ENCODE data around the gene TCEAL7. TPM values are rescaled to one million over a fixed set of nuclear protein-coding genes. Genes with fewer than 3 reads are reported as not detected.

The TCEAL7 gene
- total and polyA plus RNA-seq, 2 of the 13 experiments (the other 11 are each of a cell fraction or from before 2014, with no cell fraction given) = not detected

DNA sequence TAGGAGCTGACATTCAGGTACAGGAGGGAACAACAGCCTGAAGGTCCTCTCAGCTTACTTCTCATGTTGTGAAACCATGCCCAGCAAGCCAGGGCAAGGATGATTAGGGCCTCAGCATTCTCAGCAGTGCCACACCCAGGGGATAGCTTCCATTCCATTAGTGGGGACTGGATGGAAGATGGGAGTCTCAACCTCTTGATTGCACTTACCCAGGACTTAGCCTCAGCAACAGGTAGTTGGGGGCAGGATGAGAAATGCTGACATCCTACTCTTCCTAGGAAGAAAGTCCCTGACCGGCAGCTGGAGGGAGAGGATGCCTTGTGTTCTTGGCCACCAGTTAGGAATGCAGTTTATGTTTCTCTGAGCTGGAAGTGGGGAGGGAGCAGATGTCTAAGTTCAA, 37.5 kb downstream of the TCEAL7 start:
- ATAC-seq (no peak), FAIRE-seq (no peak), DNase-seq (ENCODE audit: low spot score) (no peak)
- H3K36me3 ChIP-seq (replicated peaks in 1 of 2; ENCODE audit: control insufficient read depth in 1 of 2, insufficient read depth in 2 of 2, low read length in 2 of 2) = no peaks in the 10 kb centered on the region
- peaks cover 6% of the 10 kb centered on the region for H3K4me1 ChIP-seq (ENCODE audit: insufficient read depth, low read length)
- no TSS peak for BruUV-seq (replicated peaks)
- in situ Hi-C loops (cut with HindIII; ENCODE audit: extremely low pct_ligation_motif_present, low pct_unique_long_range_greater_than_20kb) (no loop called here), intact Hi-C loops (cut with micrococcal nuclease; ENCODE audit: unreplicated experiment) (no loop called here)
- H2AFZ ChIP-seq (ENCODE audit: low read length) = no peak overlapping the region
- no peaks in the 10 kb centered on the region for H3K9me3 ChIP-seq (ENCODE audit: low read length)
- H3K9ac ChIP-seq (ENCODE audit: insufficient read depth, low read depth, low read length) = no peak overlapping the region
- no peaks in the 10 kb centered on the region for H3K27me3 ChIP-seq (ENCODE audit: control insufficient read depth in 1 of 2, insufficient read depth in 2 of 2, low read length in 2 of 2)
- WGBS (ENCODE audit: low lambda C conversion rate) = no CpG with 5 or more reads among the region's 1 CpG
- H3K4me2 ChIP-seq (ENCODE audit: low read depth, low read length) = no peak overlapping the region
- no peaks in the 10 kb centered on the region for H3K79me2 ChIP-seq (ENCODE audit: insufficient read depth, low read length)
- ChIA-PET POLR2A (interaction anchor here (1.4 kb wide), 1 partner anchor 11 kb away, joined by 4 read pairs; the partner anchor contains the start of gene TCEAL9), CTCF (ENCODE audit: low intra/inter-chr PET ratio, low total read pairs) (no interaction called here)
- H3K4me3 ChIP-seq (replicated peaks in 1 of 3; ENCODE audit: insufficient read depth in 1 of 3, low read depth in 2 of 3, low read length in 3 of 3) = no peak overlapping the region
- H3K27ac ChIP-seq (ENCODE audit: extremely low read length, insufficient read depth, low read length) = no peak overlapping the region
- no peaks in the 10 kb centered on the region for H4K20me1 ChIP-seq (ENCODE audit: insufficient read depth, low read length)
- TF ChIP-seq NFYC (CRISPR knock-in tag; IDR thresholded peaks at IDR 0.05) (no peak), MBD4 (IDR thresholded peaks at IDR 0.05; ENCODE audit: borderline replicate concordance, low read length) (no peak), ZNF557 (CRISPR knock-in tag; IDR thresholded peaks at IDR 0.05) (no peak), ZNF746 (CRISPR knock-in tag; IDR thresholded peaks at IDR 0.05) (no peak), ZNF441 (CRISPR knock-in tag; IDR thresholded peaks at IDR 0.05; ENCODE audit: borderline replicate concordance) (no peak), SALL1 (CRISPR knock-in tag; IDR thresholded peaks at IDR 0.05) (no peak), ZNF777 (CRISPR knock-in tag; IDR thresholded peaks at IDR 0.05) (no peak), SYNCRIP (IDR thresholded peaks at IDR 0.05; ENCODE audit: insufficient read depth, low read depth, low read length) (no peak), ZNF550 (CRISPR knock-in tag; IDR thresholded peaks at IDR 0.05; ENCODE audit: borderline replicate concordance) (no peak), ZNF251 (CRISPR knock-in tag; IDR thresholded peaks at IDR 0.05) (no peak), ZNF614 (CRISPR knock-in tag; IDR thresholded peaks at IDR 0.05; ENCODE audit: borderline replicate concordance) (no peak), RBAK (CRISPR knock-in tag; IDR thresholded peaks at IDR 0.05) (no peak), IKZF4 (CRISPR knock-in tag; IDR thresholded peaks at IDR 0.05; ENCODE audit: borderline replicate concordance, low read depth, not compliant biosample characterization) (no peak), ZNF616 (CRISPR knock-in tag; IDR thresholded peaks at IDR 0.05; ENCODE audit: low read depth) (no peak)
- TF ChIP-seq, protein P1, sequence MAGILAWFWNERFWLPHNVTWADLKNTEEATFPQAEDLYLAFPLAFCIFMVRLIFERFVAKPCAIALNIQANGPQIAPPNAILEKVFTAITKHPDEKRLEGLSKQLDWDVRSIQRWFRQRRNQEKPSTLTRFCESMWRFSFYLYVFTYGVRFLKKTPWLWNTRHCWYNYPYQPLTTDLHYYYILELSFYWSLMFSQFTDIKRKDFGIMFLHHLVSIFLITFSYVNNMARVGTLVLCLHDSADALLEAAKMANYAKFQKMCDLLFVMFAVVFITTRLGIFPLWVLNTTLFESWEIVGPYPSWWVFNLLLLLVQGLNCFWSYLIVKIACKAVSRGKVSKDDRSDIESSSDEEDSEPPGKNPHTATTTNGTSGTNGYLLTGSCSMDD (CRISPR knock-in tag; IDR thresholded peaks at IDR 0.05) = no peak
- TF ChIP-seq, protein P2, sequence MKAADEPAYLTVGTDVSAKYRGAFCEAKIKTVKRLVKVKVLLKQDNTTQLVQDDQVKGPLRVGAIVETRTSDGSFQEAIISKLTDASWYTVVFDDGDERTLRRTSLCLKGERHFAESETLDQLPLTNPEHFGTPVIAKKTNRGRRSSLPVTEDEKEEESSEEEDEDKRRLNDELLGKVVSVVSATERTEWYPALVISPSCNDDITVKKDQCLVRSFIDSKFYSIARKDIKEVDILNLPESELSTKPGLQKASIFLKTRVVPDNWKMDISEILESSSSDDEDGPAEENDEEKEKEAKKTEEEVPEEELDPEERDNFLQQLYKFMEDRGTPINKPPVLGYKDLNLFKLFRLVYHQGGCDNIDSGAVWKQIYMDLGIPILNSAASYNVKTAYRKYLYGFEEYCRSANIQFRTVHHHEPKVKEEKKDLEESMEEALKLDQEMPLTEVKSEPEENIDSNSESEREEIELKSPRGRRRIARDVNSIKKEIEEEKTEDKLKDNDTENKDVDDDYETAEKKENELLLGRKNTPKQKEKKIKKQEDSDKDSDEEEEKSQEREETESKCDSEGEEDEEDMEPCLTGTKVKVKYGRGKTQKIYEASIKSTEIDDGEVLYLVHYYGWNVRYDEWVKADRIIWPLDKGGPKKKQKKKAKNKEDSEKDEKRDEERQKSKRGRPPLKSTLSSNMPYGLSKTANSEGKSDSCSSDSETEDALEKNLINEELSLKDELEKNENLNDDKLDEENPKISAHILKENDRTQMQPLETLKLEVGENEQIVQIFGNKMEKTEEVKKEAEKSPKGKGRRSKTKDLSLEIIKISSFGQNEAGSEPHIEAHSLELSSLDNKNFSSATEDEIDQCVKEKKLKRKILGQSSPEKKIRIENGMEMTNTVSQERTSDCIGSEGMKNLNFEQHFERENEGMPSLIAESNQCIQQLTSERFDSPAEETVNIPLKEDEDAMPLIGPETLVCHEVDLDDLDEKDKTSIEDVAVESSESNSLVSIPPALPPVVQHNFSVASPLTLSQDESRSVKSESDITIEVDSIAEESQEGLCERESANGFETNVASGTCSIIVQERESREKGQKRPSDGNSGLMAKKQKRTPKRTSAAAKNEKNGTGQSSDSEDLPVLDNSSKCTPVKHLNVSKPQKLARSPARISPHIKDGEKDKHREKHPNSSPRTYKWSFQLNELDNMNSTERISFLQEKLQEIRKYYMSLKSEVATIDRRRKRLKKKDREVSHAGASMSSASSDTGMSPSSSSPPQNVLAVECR (CRISPR knock-in tag; IDR thresholded peaks at IDR 0.05; ENCODE audit: borderline replicate concordance) = no peak
- TF ChIP-seq, protein P3, sequence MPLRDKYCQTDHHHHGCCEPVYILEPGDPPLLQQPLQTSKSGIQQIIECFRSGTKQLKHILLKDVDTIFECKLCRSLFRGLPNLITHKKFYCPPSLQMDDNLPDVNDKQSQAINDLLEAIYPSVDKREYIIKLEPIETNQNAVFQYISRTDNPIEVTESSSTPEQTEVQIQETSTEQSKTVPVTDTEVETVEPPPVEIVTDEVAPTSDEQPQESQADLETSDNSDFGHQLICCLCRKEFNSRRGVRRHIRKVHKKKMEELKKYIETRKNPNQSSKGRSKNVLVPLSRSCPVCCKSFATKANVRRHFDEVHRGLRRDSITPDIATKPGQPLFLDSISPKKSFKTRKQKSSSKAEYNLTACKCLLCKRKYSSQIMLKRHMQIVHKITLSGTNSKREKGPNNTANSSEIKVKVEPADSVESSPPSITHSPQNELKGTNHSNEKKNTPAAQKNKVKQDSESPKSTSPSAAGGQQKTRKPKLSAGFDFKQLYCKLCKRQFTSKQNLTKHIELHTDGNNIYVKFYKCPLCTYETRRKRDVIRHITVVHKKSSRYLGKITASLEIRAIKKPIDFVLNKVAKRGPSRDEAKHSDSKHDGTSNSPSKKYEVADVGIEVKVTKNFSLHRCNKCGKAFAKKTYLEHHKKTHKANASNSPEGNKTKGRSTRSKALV (CRISPR knock-in tag; IDR thresholded peaks at IDR 0.05) = no peak
- TF ChIP-seq, protein P4, sequence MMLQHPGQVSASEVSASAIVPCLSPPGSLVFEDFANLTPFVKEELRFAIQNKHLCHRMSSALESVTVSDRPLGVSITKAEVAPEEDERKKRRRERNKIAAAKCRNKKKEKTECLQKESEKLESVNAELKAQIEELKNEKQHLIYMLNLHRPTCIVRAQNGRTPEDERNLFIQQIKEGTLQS (CRISPR knock-in tag; IDR thresholded peaks at IDR 0.05) = no peak

Data from HepG2 (cell line).